BE2C (cell line): ENCODE measurements around the gene PHYHD1.
A peak's percentile ranks its signal among the peaks of the same experiment; 100 is the strongest.
"Not testable (repeated sequence)": the region's sequence is repeated elsewhere in the genome, so short reads cannot be mapped to it uniquely, and the experiment has no call there.

Experiments
- DNase-seq: peaks from one replicate; pipeline ENCODE4 v3.0.0-alpha.2; 2020
- H3K27me3 ChIP-seq: fragments of 250-450 bp; sonication (Bioruptor Pico); 2 replicates; pipeline ENCODE4 v1.5.1; 2020; ENCODE audit warnings: mild to moderate bottlenecking
- H3K36me3 ChIP-seq: fragments of 250-450 bp; sonication (Bioruptor Pico); 2 replicates; pipeline ENCODE4 v1.5.1; 2020; ENCODE audit warnings: mild to moderate bottlenecking
- H3K4me1 ChIP-seq: fragments of 250-450 bp; sonication (Bioruptor Pico); 2 replicates; pipeline ENCODE4 v1.5.1; 2020
- H3K4me3 ChIP-seq: 2 replicates; pipeline ENCODE4 v1.5.1; 2011; ENCODE audit warnings: low read depth, low read length
- H3K9me3 ChIP-seq: fragments of 250-450 bp; sonication (Bioruptor Pico); 2 replicates; pipeline ENCODE4 v1.5.1; 2020
- CTCF ChIP-seq: IDR thresholded peaks from 2 replicates; pipeline ENCODE4 v1.5.1; 2012; ENCODE audit warnings: mild to moderate bottlenecking, low read depth, low read length

The PHYHD1 gene

DNA sequence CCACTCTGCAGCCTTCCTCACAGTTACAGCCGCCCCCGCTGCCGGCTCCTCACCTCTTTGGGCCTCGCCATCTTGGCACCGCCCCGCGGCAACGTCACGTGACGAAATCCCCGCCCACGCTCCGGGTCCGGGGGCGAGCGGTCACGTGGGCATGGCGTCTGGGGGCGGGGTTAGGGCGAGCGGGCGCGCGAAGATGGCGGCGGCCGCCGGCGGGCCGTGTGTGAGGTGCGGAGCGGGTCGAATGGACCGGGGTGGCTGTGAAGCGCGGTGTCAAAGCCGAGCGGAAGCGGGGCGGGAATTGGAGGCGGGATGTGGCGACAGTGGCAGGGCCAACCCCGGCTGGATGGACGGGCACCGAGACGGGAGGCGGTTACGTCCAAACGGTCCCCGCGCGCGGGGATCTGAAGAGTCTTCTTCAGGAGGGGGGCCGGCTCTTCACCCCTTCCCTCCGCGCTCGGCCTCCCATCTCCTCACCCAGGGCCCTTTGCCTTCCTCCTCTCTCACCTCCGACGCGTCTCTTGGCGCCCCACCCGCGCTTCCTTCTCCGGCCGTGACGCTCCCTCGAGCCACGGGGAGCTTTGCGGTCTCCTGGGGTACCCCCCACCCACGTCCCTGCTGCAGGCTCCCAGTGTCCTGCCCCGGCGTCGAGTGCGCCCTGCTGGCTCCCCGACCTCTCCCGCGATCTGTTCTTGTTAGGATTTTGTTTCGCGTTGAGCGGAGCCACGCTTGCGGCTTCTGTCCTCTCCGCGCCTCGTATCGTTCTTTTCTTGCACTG, 26.9 kb downstream of the PHYHD1 start, which contains the start of the genes DOLK and NUP188:
Gene DOLK, minus strand, starts transcription at position 77 of the 775 bp plus-strand sequence. CDS start 300 bp downstream, outside the sequence.
Gene NUP188, plus strand, starts transcription at position 173 of the 775 bp plus-strand sequence. Its CDS starts 21 bp downstream, at position 194.
- TF ChIP-seq CTCF, result no peak
- DNase-seq, result peak; percentile 99
- no peaks in the 10 kb centered on the region for H3K27me3 ChIP-seq
- peaks cover 22% of the 10 kb centered on the region for H3K36me3 ChIP-seq
- no peaks in the 10 kb centered on the region for H3K9me3 ChIP-seq
- no peaks in the 10 kb centered on the region for H3K4me1 ChIP-seq
- peak within 1 kb of the TSS; percentile 92 for H3K4me3 ChIP-seq

DNA sequence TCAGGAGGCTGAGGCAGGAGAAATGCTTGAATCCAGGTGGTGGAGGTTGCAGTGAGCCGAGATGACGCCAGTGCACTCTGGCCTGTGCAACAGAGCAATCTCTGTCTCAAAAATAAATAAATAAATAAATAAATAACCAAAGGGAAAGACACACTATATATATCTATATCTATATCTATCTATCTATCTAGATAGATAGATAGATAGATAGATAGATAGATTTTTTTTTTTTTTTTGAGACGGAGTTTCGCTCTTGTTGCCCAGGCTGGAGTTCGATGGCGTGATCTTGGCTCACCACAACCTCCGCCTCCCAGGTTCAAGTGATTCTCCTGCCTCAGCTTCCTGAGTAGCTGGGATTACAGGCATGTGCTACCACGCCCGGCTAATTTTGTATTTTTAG, 40.6 kb downstream of the PHYHD1 start:
- H3K4me1 ChIP-seq, DNase-seq, H3K27me3 ChIP-seq, H3K9me3 ChIP-seq, H3K4me3 ChIP-seq: not testable (repeated sequence)
- peaks cover 59% of the 10 kb centered on the region for H3K36me3 ChIP-seq

- no peaks in the 10 kb centered on the region for H3K4me1 ChIP-seq
- H3K36me3 ChIP-seq, result peaks cover 51% of the 10 kb centered on the region
- no peak overlapping the region for H3K4me3 ChIP-seq
- no peaks in the 10 kb centered on the region for H3K9me3 ChIP-seq
- no peak for TF ChIP-seq CTCF
- DNase-seq, result no peak
- H3K27me3 ChIP-seq, result no peaks in the 10 kb centered on the region
Observed at GRCh38 chr9:128969491-128969890, 48.7 kb downstream of the PHYHD1 start.

- peaks cover 70% of the 10 kb centered on the region for H3K36me3 ChIP-seq
- no peaks in the 10 kb centered on the region for H3K27me3 ChIP-seq
- H3K9me3 ChIP-seq, result no peaks in the 10 kb centered on the region
- H3K4me1 ChIP-seq, result no peaks in the 10 kb centered on the region
- TF ChIP-seq CTCF, result no peak
- DNase-seq, result no peak
- no peak overlapping the region for H3K4me3 ChIP-seq
Observed at GRCh38 chr9:128972956-128973355, 52.2 kb downstream of the PHYHD1 start.

DNA sequence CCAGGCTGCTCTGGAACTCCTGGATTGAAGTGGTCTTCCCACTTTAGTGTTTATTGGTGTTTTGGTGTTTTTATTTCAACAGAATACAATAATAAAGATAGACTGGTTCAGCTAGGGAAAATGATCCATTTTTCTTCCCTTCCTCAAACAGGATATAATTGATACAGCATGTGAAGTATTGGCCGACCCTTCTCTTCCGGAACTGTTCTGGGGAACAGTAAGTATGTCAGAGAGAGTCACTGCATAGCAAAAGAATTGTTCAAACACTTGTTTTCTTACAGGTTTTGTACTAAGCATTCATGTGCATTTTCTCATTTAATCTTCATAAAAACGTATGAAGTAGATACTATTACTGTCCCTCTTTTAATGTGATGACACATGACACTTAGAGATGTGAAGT, 58.3 kb downstream of the PHYHD1 start:
- H3K4me1 ChIP-seq, result no peaks in the 10 kb centered on the region
- H3K36me3 ChIP-seq, result peaks cover 80% of the 10 kb centered on the region
- DNase-seq, result no peak
- H3K9me3 ChIP-seq, result no peaks in the 10 kb centered on the region
- H3K4me3 ChIP-seq, result no peak overlapping the region
- no peak for TF ChIP-seq CTCF
- no peaks in the 10 kb centered on the region for H3K27me3 ChIP-seq

DNA sequence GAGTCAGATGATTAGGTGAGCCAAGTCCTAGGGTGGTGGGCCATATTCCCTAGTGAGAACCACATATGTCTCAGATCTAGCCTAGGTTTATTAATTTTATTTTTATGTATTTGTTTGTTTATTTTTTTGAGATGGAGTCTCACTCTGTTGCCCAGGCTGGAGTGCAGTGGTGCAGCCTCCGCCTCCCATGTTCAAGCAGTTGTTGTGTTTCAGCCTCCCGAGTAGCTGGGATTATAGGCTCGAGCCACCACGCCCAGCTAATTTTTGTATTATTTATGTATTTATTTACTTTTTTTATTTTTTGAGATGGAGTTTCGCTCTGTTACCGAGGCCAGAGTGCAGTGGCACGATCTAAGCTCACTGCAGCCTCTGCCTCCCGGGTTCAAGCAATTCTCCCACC, 62.8 kb downstream of the PHYHD1 start:
- Histone ChIP-seq H3K27me3 (no peaks in the 10 kb centered on the region), H3K4me3 (no peak overlapping the region), H3K4me1 (no peaks in the 10 kb centered on the region), H3K9me3 (no peaks in the 10 kb centered on the region), H3K36me3 (peaks cover 93% of the 10 kb centered on the region)
- TF ChIP-seq CTCF, result no peak
- DNase-seq, result no peak
